CD8-positive, alpha-beta memory T cell (primary cell): ENCODE measurements around the gene EFHD2. TPM values are rescaled to one million over a fixed set of nuclear protein-coding genes. Genes with fewer than 3 reads are reported as not detected.
"Not testable (repeated sequence)": the region's sequence is repeated elsewhere in the genome, so short reads cannot be mapped to it uniquely, and the experiment has no call there.

Experiments used
- CTCF ChIA-PET: fragments of 350-600 bp; sonication (Branson Sonifier 250); formaldehyde crosslinking; loops from one replicate; lab custom pipeline; 2021; ENCODE audit warnings: antibody characterized with exemption; lab: Charles Lee
- POLR2A ChIA-PET: fragments of 350-600 bp; sonication (Branson Sonifier 250); formaldehyde crosslinking; loops from one replicate; lab custom pipeline; 2021; ENCODE audit warnings: antibody characterized with exemption; lab: Charles Lee
- DNase-seq, 5 donors: peaks; one replicate each; pipeline versions ENCODE4 v3.0.0 to v3.0.0-alpha.2; 2020 to 2022; ENCODE audit warnings: mixed read lengths in 1 of 5
- H3K27ac ChIP-seq: one replicate; pipeline ENCODE4 v1.7.0; 2013; ENCODE audit warnings: low read depth, mild to moderate bottlenecking, low read length, moderate library complexity
- H3K27me3 ChIP-seq: 2 replicates; pipeline ENCODE4 v1.7.0; 2013; ENCODE audit warnings: low read length, mild to moderate bottlenecking; ENCODE audit not compliant: insufficient read depth, poor library complexity, severe bottlenecking
- H3K36me3 ChIP-seq: 2 replicates; pipeline ENCODE4 v1.7.0; 2013; ENCODE audit warnings: mild to moderate bottlenecking, low read length, moderate library complexity; ENCODE audit not compliant: insufficient read depth
- H3K4me1 ChIP-seq: 2 replicates; pipeline ENCODE4 v1.7.0; 2013; ENCODE audit warnings: mild to moderate bottlenecking, low read length, moderate library complexity; ENCODE audit not compliant: insufficient read depth
- H3K4me3 ChIP-seq: 2 replicates; pipeline ENCODE4 v1.7.0; 2013; ENCODE audit warnings: mild to moderate bottlenecking, low read length
- H3K9me3 ChIP-seq: 2 replicates; pipeline ENCODE4 v1.7.0; 2013; ENCODE audit warnings: mild to moderate bottlenecking, low read length
- H3K27ac Mint-ChIP-seq, 8 donors: one replicate each; pipeline ENCODE4 v1.8.0; 2020 to 2021; ENCODE audit warnings: mixed read lengths in 8 of 8, mild to moderate bottlenecking in 6 of 8, inconsistent platforms in 3 of 8, moderate library complexity in 3 of 8
- H3K27me3 Mint-ChIP-seq, 2 donors: one replicate each; pipeline ENCODE4 v1.8.0; 2020 to 2021; ENCODE audit warnings: mixed read lengths in 2 of 2, mild to moderate bottlenecking in 1 of 2, moderate library complexity in 1 of 2
- H3K36me3 Mint-ChIP-seq, 3 donors: one replicate each; pipeline ENCODE4 v1.8.0; 2020 to 2021; ENCODE audit warnings: mixed read lengths in 3 of 3, inconsistent platforms in 1 of 3, mild to moderate bottlenecking in 1 of 3
- H3K4me1 Mint-ChIP-seq, 3 donors: one replicate each; pipeline ENCODE4 v1.8.0; 2020 to 2021; ENCODE audit warnings: mixed read lengths in 3 of 3, inconsistent platforms in 1 of 3, mild to moderate bottlenecking in 1 of 3
- H3K4me3 Mint-ChIP-seq, 7 donors: one replicate each; pipeline ENCODE4 v1.8.0; 2020 to 2021; ENCODE audit warnings: mixed read lengths in 7 of 7, mild to moderate bottlenecking in 6 of 7, moderate library complexity in 4 of 7, inconsistent platforms in 2 of 7
- H3K9me3 Mint-ChIP-seq, 5 donors: one replicate each; pipeline ENCODE4 v1.8.0; 2020 to 2022; ENCODE audit warnings: mixed read lengths in 5 of 5, mild to moderate bottlenecking in 3 of 5, moderate library complexity in 2 of 5, inconsistent platforms in 1 of 5
- polyA plus RNA-seq: library from polyadenylated mRNA; unstranded; fragments of 300-500 nt; fragmentation: Illumina TruSeq; gene quantifications from one replicate; pipeline ENCODE4 v1.2.3, GENCODE V29; 2021
- total RNA-seq, 2 experiments: library from RNA; stranded (reverse); gene quantifications; one replicate each; pipeline ENCODE4 v1.2.3, GENCODE V29; 2021

Gene EFHD2
- total and polyA plus RNA-seq, 3 experiments from 2014 or later: 64.7 to 154 (median 67.9) TPM

GRCh38 chr1:15466955-15467625 is 57.4 kb downstream of the EFHD2 start:
- H3K27ac Mint-ChIP-seq, DNase-seq, H3K4me3 Mint-ChIP-seq, POLR2A ChIA-PET, H3K9me3 Mint-ChIP-seq, H3K27ac ChIP-seq, H3K36me3 ChIP-seq, H3K9me3 ChIP-seq, H3K27me3 ChIP-seq, H3K27me3 Mint-ChIP-seq, H3K36me3 Mint-ChIP-seq, H3K4me3 ChIP-seq, H3K4me1 ChIP-seq, H3K4me1 Mint-ChIP-seq: not testable (repeated sequence)
- CTCF ChIA-PET: interaction anchor here (0.7 kb wide), 1 partner anchor 89 kb away, joined by 3 read pairs; no protein-coding TSS in a partner anchor

- Histone ChIP-seq H3K4me1 (no peaks in the 10 kb centered on the region), H3K27me3 (no peaks in the 10 kb centered on the region), H3K9me3 (no peaks in the 10 kb centered on the region), H3K36me3 (no peaks in the 10 kb centered on the region), H3K27ac (no peak overlapping the region), H3K4me3 (no peak overlapping the region)
- POLR2A ChIA-PET: no interaction called here
- CTCF ChIA-PET: interaction anchor here (0.7 kb wide), 1 partner anchor 88 kb away, joined by 3 read pairs; no protein-coding TSS in a partner anchor
- H3K4me3 Mint-ChIP-seq: no peak overlapping the region
- H3K9me3 Mint-ChIP-seq: no peaks in the 10 kb centered on the region
- peaks cover 6 to 10% of the 10 kb centered on the region in 2 donors for H3K27me3 Mint-ChIP-seq
- no peak for DNase-seq
- H3K27ac Mint-ChIP-seq: no peak overlapping the region
- no peaks in the 10 kb centered on the region for H3K4me1 Mint-ChIP-seq
- no peaks in the 10 kb centered on the region for H3K36me3 Mint-ChIP-seq
Measured at GRCh38 chr1:15468145-15468544, 58.5 kb downstream of the EFHD2 start.

- Histone ChIP-seq H3K27ac (no peak overlapping the region), H3K4me1 (no peaks in the 10 kb centered on the region), H3K27me3 (no peaks in the 10 kb centered on the region), H3K36me3 (no peaks in the 10 kb centered on the region), H3K4me3 (no peak overlapping the region), H3K9me3 (no peaks in the 10 kb centered on the region)
- Mint-ChIP-seq H3K9me3 (no peaks in the 10 kb centered on the region), H3K4me1 (no peaks in the 10 kb centered on the region), H3K27ac (peak overlapping the region in 1 of 8 donors; percentile 70), H3K36me3 (no peaks in the 10 kb centered on the region), H3K27me3 (peaks cover 4 to 8% of the 10 kb centered on the region in 2 donors), H3K4me3 (no peak overlapping the region)
- ChIA-PET CTCF (no interaction called here), POLR2A (no interaction called here)
- DNase-seq: no peak
Measured at GRCh38 chr1:15469361-15469760, 59.7 kb downstream of the EFHD2 start.

GRCh38 chr1:15469821-15470448 is 60.2 kb downstream of the EFHD2 start:
- H3K27ac Mint-ChIP-seq, DNase-seq, H3K9me3 Mint-ChIP-seq, H3K4me3 Mint-ChIP-seq, H3K4me1 Mint-ChIP-seq, H3K36me3 ChIP-seq, H3K9me3 ChIP-seq, POLR2A ChIA-PET, H3K27me3 Mint-ChIP-seq, H3K4me1 ChIP-seq, CTCF ChIA-PET, H3K27ac ChIP-seq, H3K27me3 ChIP-seq, H3K36me3 Mint-ChIP-seq, H3K4me3 ChIP-seq: not testable (repeated sequence)

- H3K27ac ChIP-seq, H3K36me3 Mint-ChIP-seq, H3K4me3 Mint-ChIP-seq, H3K27ac Mint-ChIP-seq, H3K4me1 ChIP-seq, POLR2A ChIA-PET, H3K9me3 Mint-ChIP-seq, H3K4me3 ChIP-seq, H3K36me3 ChIP-seq, H3K27me3 ChIP-seq, DNase-seq, H3K27me3 Mint-ChIP-seq, H3K4me1 Mint-ChIP-seq, H3K9me3 ChIP-seq: not testable (repeated sequence)
- CTCF ChIA-PET: interaction anchor here (0.8 to 0.9 kb wide), 2 partner anchors 10 kb away, joined by 3 to 4 read pairs; no protein-coding TSS in a partner anchor
Measured at GRCh38 chr1:15471067-15471466, 61.4 kb downstream of the EFHD2 start.

GRCh38 chr1:15471723-15472122 is 62.0 kb downstream of the EFHD2 start:
- H3K27me3 ChIP-seq, H3K9me3 Mint-ChIP-seq, H3K27ac ChIP-seq, POLR2A ChIA-PET, H3K4me1 Mint-ChIP-seq, H3K4me3 ChIP-seq, H3K36me3 ChIP-seq, H3K4me1 ChIP-seq, H3K4me3 Mint-ChIP-seq, H3K36me3 Mint-ChIP-seq, H3K27me3 Mint-ChIP-seq, H3K9me3 ChIP-seq, DNase-seq: not testable (repeated sequence)
- H3K27ac Mint-ChIP-seq: peak overlapping the region in 1 of 8 donors; percentile 14
- CTCF ChIA-PET: interaction anchor here (0.9 kb wide), 1 partner anchor 10 kb away, joined by 3 read pairs; no protein-coding TSS in a partner anchor

- Mint-ChIP-seq H3K27me3 (peaks cover 0 to 5% of the 10 kb centered on the region in 2 donors), H3K4me3 (no peak overlapping the region), H3K36me3 (no peaks in the 10 kb centered on the region), H3K9me3 (no peaks in the 10 kb centered on the region), H3K27ac (no peak overlapping the region), H3K4me1 (no peaks in the 10 kb centered on the region)
- DNase-seq: no peak
- H3K36me3 ChIP-seq: no peaks in the 10 kb centered on the region
- ChIA-PET CTCF (no interaction called here), POLR2A (no interaction called here)
- no peaks in the 10 kb centered on the region for H3K4me1 ChIP-seq
- no peak overlapping the region for H3K27ac ChIP-seq
- H3K9me3 ChIP-seq: no peaks in the 10 kb centered on the region
- no peak overlapping the region for H3K4me3 ChIP-seq
- H3K27me3 ChIP-seq: no peaks in the 10 kb centered on the region
Measured at GRCh38 chr1:15472587-15472986, 62.9 kb downstream of the EFHD2 start.

- Histone ChIP-seq H3K4me3 (no peak within 1 kb of the TSS), H3K27me3 (no peaks in the 10 kb centered on the region), H3K4me1 (no peaks in the 10 kb centered on the region), H3K36me3 (no peaks in the 10 kb centered on the region), H3K9me3 (no peaks in the 10 kb centered on the region), H3K27ac (no peak within 1 kb of the TSS)
- Mint-ChIP-seq H3K4me1 (no peaks in the 10 kb centered on the region), H3K36me3 (peaks cover 0 to 2% (median 0%) of the 10 kb centered on the region in 3 donors), H3K9me3 (no peaks in the 10 kb centered on the region), H3K27ac (peak within 1 kb of the TSS in 1 of 8 donors; percentile 61), H3K4me3 (no peak within 1 kb of the TSS), H3K27me3 (peaks cover 0 to 2% of the 10 kb centered on the region in 2 donors)
- DNase-seq: no peak
- POLR2A ChIA-PET: no interaction called here
- CTCF ChIA-PET: no interaction called here
Measured at GRCh38 chr1:15475752-15476314, 66.1 kb downstream of the EFHD2 start, which contains the start of gene CELA2B. TSS of gene CELA2B (plus strand) at chr1:15476104. CDS start at chr1:15476126, 22 bp downstream.
